GM12872 (cell line): ENCODE data around the gene ADAMTS9.

ENCODE experiments used
- TF ChIP-seq, protein P1 (sequence below): IDR thresholded peaks from 3 replicates; pipeline ENCODE4 v1.5.1; 2011; ENCODE audit warnings: low read depth, mild to moderate bottlenecking, low read length, moderate library complexity; ENCODE audit not compliant: insufficient read depth

The ADAMTS9 gene

GRCh38 chr3:64505419-64505818 is 182.4 kb downstream of the ADAMTS9 start:
- TF ChIP-seq, protein P1, sequence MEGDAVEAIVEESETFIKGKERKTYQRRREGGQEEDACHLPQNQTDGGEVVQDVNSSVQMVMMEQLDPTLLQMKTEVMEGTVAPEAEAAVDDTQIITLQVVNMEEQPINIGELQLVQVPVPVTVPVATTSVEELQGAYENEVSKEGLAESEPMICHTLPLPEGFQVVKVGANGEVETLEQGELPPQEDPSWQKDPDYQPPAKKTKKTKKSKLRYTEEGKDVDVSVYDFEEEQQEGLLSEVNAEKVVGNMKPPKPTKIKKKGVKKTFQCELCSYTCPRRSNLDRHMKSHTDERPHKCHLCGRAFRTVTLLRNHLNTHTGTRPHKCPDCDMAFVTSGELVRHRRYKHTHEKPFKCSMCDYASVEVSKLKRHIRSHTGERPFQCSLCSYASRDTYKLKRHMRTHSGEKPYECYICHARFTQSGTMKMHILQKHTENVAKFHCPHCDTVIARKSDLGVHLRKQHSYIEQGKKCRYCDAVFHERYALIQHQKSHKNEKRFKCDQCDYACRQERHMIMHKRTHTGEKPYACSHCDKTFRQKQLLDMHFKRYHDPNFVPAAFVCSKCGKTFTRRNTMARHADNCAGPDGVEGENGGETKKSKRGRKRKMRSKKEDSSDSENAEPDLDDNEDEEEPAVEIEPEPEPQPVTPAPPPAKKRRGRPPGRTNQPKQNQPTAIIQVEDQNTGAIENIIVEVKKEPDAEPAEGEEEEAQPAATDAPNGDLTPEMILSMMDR, result no peak

- TF ChIP-seq, protein P1, result no peak
Observed at GRCh38 chr3:64502284-64502683, 185.5 kb downstream of the ADAMTS9 start.

GRCh38 chr3:64501298-64501906 is 186.4 kb downstream of the ADAMTS9 start:
- TF ChIP-seq, protein P1, result no peak

DNA sequence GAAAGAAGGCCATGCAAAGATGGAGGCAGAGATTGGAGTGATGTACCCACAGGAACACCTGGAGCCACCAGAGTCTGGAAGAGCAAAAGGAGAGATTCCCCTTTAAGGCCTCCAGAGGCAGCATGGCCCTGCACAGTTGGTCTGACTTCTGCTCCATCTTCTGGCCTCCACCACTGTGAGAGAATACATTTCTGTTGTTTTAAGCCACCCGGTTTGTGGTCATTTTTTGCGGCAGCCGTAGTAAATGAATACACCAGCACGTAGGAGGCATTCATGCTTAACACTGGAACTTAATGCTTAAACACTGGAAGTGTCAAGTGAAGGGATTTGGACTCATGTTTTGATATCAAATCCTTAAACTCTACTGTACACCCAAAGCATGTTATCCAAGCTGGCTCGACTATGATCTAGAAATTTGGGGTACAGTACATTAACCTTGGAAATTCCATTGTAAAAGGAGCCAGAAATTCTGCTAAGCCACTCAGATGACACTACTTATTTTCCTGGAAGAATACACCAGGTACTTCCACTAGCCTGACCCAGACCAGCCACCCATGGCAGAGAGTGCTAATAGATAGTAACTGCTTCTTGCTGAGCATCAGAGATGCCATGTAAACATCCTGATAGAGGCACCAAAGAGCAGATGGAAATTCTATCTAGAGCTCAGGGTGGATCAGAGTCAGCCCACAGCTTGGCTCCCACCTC is 190.9 kb downstream of the ADAMTS9 start:
- TF ChIP-seq, protein P1, result no peak

DNA sequence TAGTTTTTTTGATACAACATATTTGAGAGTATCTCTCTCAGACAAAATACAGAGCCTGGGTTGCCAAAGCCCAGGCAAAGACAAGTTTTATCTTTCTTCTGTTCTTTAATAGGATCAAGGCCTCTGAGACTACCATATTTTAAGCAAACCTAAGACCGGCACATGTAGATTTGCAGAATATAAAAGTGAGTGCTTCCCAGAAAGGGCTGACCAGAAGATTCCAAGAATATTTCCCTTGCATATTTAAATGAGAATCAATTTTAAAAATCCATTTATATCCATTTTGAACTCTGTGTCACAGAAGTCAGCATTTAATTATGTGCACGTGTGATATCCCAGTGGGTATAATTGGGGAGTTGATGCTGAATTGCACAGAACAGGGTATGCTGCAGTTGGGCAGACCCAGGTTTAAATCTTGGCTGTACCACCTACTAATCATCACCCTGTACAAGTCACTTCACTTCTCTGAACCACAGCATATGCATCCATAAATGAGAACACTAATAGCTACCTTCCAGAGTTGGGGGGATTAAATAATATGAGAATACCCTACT is 191.9 kb downstream of the ADAMTS9 start:
- TF ChIP-seq, protein P1, result no peak

DNA sequence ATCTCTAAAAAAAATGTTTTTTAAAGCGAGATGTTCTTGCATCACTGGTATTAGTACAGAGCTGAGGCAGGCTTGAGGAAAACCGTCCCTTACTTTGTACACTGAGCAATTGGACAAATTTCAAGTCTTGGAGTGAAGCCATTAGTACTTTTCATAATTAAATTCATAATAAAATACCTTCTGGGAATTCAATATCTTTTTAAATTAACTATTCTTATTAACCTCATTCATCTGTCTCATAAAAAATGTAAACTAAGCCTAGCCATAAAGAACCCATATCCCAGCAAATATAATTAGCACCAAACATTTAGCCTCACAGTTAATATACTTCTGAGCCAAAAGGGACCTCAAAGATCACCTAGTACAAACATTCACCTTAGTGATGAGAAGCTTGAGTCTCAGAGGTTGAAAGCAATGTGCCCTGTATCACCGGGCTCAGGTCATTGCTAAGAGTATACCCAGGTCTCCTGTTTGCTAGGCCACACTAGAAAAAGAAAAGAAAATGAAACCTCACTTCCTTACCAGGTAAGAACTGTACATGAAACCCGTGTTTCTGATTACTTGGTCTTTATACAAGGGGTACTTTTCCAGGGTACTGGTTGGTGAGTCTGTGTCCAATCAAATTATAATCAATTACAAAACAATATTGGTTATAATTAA is 192.5 kb downstream of the ADAMTS9 start:
- TF ChIP-seq, protein P1, result no peak

- TF ChIP-seq, protein P1, result no peak
Observed at GRCh38 chr3:64494526-64494925, 193.3 kb downstream of the ADAMTS9 start.
